ENCODE results near the gene SPINT2. TPM values are rescaled to one million over a fixed set of nuclear protein-coding genes. Genes with fewer than 3 reads are reported as not detected.

The SPINT2 gene
- total RNA-seq, 1 experiment from 2014 or later = 1.1 TPM

GRCh38 chr19:38267761-38268483 is 3.5 kb downstream of the SPINT2 start:
- no peak for DNase-seq (ENCODE audit: low spot score)

GRCh38 chr19:38268539-38268938 is 4.2 kb downstream of the SPINT2 start:
- DNase-seq (ENCODE audit: low spot score) = no peak

GRCh38 chr19:38270587-38271167 is 6.3 kb downstream of the SPINT2 start:
- no peak for DNase-seq (ENCODE audit: low spot score)

- no peak for DNase-seq (ENCODE audit: low spot score)
These were observed 9.1 kb downstream of the SPINT2 start for GRCh38 chr19:38273499-38273898.

GRCh38 chr19:38274739-38275138 is 10.4 kb downstream of the SPINT2 start:
- DNase-seq (ENCODE audit: low spot score) = no peak

- DNase-seq (ENCODE audit: low spot score) = no peak
These were observed 12.7 kb downstream of the SPINT2 start for GRCh38 chr19:38276942-38277517.

GRCh38 chr19:38277549-38277948 is 13.2 kb downstream of the SPINT2 start:
- DNase-seq (ENCODE audit: low spot score) = no peak

GRCh38 chr19:38277969-38278680 is 13.8 kb downstream of the SPINT2 start:
- no peak for DNase-seq (ENCODE audit: low spot score)

- DNase-seq (ENCODE audit: low spot score) = no peak
These were observed 14.4 kb downstream of the SPINT2 start for GRCh38 chr19:38278751-38279150.

GRCh38 chr19:38280030-38280921 is 15.9 kb downstream of the SPINT2 start:
- DNase-seq (ENCODE audit: low spot score) = no peak

- DNase-seq (ENCODE audit: low spot score) = no peak
These were observed 17.6 kb downstream of the SPINT2 start for GRCh38 chr19:38281811-38282566.

- no peak for DNase-seq (ENCODE audit: low spot score)
These were observed 18.9 kb downstream of the SPINT2 start for GRCh38 chr19:38283271-38283670.

- DNase-seq (ENCODE audit: low spot score) = no peak
These were observed 20.0 kb downstream of the SPINT2 start for GRCh38 chr19:38284422-38284821.

- no peak for DNase-seq (ENCODE audit: low spot score)
These were observed 21.2 kb downstream of the SPINT2 start for GRCh38 chr19:38285567-38285966.

GRCh38 chr19:38287604-38288003 is 23.2 kb downstream of the SPINT2 start:
- no peak for DNase-seq (ENCODE audit: low spot score)

- DNase-seq (ENCODE audit: low spot score) = no peak
These were observed 23.9 kb downstream of the SPINT2 start for GRCh38 chr19:38288123-38288855.

- DNase-seq (ENCODE audit: low spot score) = no peak
These were observed 25.6 kb downstream of the SPINT2 start for GRCh38 chr19:38289955-38290354.

GRCh38 chr19:38290631-38291147 is 26.3 kb downstream of the SPINT2 start:
- peak; percentile 97 for DNase-seq (ENCODE audit: low spot score)

- DNase-seq (ENCODE audit: low spot score) = no peak
These were observed 27.5 kb downstream of the SPINT2 start for GRCh38 chr19:38291855-38292254.

GRCh38 chr19:38293281-38293680 is 28.9 kb downstream of the SPINT2 start:
- DNase-seq (ENCODE audit: low spot score) = no peak

Data from H4 (cell line).